Measurements from ENCODE around the gene NCKAP5L.

- TF ChIP-seq CTCF (IDR thresholded peaks at IDR 0.05) (no peak), POLR2A (IDR thresholded peaks at IDR 0.05) (no peak)
These were observed 83.8 kb downstream of the NCKAP5L start for GRCh38 chr12:49744363-49744885.

All from tibial nerve (tissue), 3 donors.